H1 (cell line): ENCODE measurements around the gene FAM227B. TPM values are rescaled to one million over a fixed set of nuclear protein-coding genes. Genes with fewer than 3 reads are reported as not detected.
A peak's percentile ranks its signal among the peaks of the same experiment; 100 is the strongest.

Source experiments
- NANOG ChIP-seq: IDR thresholded peaks from 2 replicates; pipeline ENCODE4 v1.6.1; 2011; ENCODE audit warnings: low read length, low read depth, mild to moderate bottlenecking, inconsistent platforms; ENCODE audit not compliant: insufficient read depth, poor library complexity, severe bottlenecking
- TCF12 ChIP-seq: IDR thresholded peaks from 2 replicates; pipeline ENCODE4 v1.6.1; 2011; ENCODE audit warnings: low read depth, mild to moderate bottlenecking, low read length
- USF2 ChIP-seq: IDR thresholded peaks from 2 replicates; pipeline ENCODE4 v1.6.1; 2011; ENCODE audit warnings: low read length, improper control_type of control experiment
- polyA plus RNA-seq, 7 experiments: library from polyadenylated mRNA; depleted of rRNA in 3 of 7; stranded (reverse) in 5 of 7; unstranded in 2 of 7; fragments of >200 nt in 5 of 7; fragments of 200-250 nt in 2 of 7; gene quantifications; 1 replicate in 5 of 7; 2 replicates in 1 of 7; 4 replicates in 1 of 7; pipeline versions ENCODE4 v1.2.1 to v1.2.3, GENCODE V29; 2011 to 2013; ENCODE audit warnings: missing spikeins in 2 of 7, mixed read lengths in 2 of 7
- total RNA-seq: library from RNA; stranded (reverse); fragmentation: NEBNext Ultra II Directional; extraction: Animal tissue kit (Norgen Biotek cat#: 25700); gene quantifications from 2 replicates; pipeline ENCODE4 v1.2.1, GENCODE V29; 2021

Gene FAM227B
- total and polyA plus RNA-seq, 2 of the 8 experiments (the other 6 are each of a cell fraction or from before 2014, with no cell fraction given): 4.0 to 6.5 TPM

- TF ChIP-seq NANOG: peak; percentile 81
- no peak for TF ChIP-seq TCF12
- TF ChIP-seq USF2: no peak
Measured at GRCh38 chr15:49328941-49329340, 291.7 kb downstream of the FAM227B start (continued).
